ENCODE data around the gene TBC1D22A.

Gene TBC1D22A

GRCh38 chr22:46891382-46891951, 129.0 kb downstream of the TBC1D22A start:
- no peak for DNase-seq

GRCh38 chr22:46892866-46893265, 130.4 kb downstream of the TBC1D22A start:
- DNase-seq, result no peak

DNA sequence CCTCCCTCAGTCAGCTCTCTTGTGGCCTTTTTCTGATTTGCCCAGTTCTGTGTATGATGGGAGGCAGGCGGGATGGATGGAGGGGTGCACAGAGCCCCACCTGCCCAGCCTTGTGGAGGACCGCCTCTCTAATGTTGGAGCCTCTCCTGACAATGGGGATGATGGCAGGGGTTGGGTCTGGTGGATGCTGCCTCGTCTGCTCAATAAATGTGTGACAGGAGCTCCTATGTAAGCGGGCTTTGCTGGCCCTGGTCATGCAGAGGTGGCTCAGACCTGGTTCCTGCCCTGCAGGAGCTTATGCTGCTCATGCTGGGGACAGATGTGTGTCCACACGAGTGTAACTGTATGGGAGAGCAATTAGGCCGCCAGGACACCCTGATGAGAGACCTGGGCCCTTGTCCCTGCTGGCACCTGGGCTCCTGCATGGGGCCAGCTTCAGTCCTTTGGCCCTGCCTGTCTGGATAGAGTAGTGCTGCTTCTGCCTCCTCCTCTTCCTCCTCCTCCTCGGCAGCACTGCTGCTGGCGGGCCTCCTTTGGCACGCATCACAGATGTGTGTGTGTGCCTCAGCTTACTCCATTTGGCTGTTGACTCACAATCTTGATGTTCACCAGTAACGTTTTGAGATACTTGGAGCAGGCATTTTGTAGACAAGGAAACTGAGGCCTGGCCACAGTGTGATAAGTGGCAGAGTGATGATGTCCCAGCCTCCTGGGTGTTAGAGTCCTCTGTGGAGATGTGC, 131.0 kb downstream of the TBC1D22A start:
- no peak for DNase-seq

DNA sequence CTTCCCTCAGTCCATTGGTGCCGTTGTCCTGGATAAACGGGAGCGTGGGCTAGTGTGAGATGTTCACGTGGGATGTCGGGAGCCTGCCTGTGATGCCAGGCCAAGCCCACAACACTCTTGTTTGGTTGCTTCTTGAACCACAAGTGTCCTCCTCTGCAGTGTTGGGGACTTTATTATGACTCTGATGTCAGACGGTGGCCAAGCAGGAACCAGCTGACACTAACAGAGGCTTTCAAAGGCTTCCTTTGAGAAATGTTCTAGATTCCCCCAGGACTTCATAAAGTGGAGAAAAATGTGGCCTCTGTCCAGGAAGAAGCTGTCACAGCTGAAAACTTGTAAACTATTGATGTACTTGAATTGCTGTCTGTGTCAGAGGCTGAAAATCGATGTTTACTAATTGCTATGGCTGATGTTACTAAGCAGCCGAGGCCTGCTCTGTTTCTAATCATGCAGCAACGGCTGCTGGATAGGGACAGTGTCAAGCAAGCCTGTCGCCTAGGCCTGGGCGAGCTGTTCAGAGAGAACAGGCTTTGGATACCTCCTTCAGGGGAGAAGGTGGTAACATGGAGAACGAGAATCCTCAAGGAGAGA, 131.7 kb downstream of the TBC1D22A start:
- DNase-seq, result no peak

- no peak for DNase-seq
These were observed 132.6 kb downstream of the TBC1D22A start for GRCh38 chr22:46894851-46895640.

GRCh38 chr22:46895753-46896152, 133.3 kb downstream of the TBC1D22A start:
- no peak for DNase-seq

GRCh38 chr22:46896166-46896565, 133.7 kb downstream of the TBC1D22A start:
- DNase-seq, result no peak

DNA sequence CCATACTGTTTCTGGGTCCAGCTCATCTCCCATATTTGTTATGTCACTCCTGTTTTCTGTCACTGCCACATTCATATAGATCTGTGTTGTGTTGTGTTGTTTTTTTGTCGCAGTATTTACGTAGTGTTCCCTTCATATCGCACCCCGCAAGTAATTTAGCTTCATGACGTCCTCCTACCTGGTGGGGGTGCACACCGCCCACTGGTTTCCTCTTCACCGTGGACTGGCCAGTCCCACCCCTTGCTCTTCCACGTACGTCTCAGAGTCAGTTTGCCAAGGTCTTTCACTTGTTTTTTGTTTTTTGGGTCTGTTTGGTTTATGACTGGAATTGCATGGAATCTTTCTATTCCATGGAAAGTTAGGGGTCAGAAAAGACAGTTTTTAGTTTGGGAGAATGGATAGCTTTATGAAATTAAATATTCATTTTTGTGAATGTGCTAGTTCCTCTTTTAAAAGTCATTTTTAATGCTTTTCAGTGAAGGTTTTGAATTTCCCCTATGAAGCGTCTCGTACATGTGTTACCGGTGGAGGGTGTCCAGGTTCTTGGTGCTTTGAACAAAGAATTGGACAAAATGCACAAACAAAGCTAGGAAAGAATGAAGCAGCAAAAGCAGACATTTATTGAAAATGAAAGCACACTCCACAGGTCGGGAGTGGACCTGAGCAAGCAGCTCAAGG, 134.3 kb downstream of the TBC1D22A start:
- DNase-seq, result no peak

- DNase-seq, result no peak
These were observed 134.8 kb downstream of the TBC1D22A start for GRCh38 chr22:46897246-46897623.

GRCh38 chr22:46900549-46900948, 138.1 kb downstream of the TBC1D22A start:
- no peak for DNase-seq

GRCh38 chr22:46902436-46902835, 140.0 kb downstream of the TBC1D22A start:
- no peak for DNase-seq

DNA sequence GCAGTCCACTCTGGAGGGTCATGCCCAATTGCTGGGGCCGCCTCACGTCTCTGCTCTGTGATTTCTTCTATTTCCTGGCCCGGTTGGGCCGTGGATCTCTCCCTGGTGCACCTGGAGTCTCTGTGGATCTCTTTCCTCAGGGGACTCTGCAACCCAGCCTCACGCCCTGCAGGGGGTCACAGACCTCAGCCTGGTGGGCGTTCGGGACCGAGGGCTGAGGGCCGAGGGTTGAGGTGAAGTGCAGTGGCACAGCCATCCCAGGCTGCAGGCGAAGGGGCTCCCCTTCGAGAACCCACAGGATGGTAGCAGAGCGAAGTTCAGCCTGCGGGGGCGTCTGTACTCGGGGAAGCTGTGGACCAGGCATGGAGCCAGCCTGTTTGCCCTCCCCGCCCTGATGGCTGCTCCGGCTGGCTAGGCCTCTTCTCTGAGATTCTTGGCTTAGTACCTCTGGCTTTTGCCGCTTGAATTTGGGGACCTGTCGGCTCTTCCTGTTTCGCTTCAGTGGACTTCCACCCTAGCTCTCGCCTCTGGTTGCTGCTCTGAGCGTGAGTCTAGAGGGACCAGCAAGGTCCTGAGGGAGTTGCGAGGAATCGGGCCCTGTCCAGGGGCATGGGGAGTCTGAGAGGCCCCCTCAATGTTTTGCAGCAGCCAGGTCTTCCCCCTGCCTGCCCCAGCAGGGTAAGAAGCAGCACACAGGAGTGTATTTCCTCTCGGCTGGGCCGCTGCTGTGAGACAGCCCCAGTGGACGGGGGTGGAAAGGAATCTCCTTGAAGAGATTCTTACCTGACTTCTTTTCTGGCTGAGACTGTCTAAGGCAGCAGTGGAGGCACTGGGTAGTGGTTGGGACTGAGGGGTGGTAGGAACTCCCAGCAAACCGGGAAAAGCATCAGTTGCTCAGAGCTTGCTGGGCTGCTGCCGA, 140.8 kb downstream of the TBC1D22A start:
- no peak for DNase-seq

DNA sequence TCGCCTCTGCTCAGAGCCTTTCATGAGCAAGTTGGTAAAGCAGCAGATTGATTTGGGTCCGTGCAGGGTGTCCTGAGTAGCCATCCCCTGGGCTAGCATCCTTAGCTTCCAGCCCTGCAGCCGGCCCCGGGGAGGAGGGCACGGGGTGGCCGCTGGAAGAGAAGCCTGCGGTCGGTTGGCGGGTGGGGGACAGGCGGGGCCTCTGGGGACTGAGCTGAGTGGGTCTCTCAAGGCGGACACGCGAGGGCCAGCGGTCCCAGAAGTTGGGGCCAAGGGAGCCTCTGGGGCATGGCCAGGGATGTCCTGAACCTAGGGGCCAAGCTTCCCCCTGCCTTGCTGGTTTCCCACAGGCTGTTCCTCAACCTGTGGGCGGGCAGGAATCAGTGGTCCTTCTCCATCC, 143.0 kb downstream of the TBC1D22A start:
- no peak for DNase-seq

DNA sequence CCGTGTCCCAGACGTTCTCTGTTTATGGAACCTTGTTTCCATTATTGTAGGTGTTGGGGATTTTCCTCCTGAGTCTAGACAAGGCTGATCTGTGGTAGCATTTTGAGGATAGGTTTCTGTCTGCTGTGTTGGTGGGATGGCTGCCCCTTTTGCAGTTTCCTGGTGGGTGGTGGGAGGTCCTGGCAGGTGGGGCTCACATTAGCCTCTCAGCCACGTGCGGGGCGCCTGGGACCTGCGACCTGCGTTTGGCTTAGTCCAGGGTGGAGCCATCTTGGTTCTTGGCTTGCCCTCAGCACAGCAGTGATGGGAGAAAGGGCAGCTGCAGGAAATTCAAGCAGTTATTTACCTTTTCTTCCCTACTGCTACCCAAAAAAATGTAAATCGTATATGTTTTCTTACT, 143.4 kb downstream of the TBC1D22A start:
- DNase-seq, result no peak

- DNase-seq, result no peak
These were observed 144.0 kb downstream of the TBC1D22A start for GRCh38 chr22:46906326-46907045.

- no peak for DNase-seq
These were observed 145.1 kb downstream of the TBC1D22A start for GRCh38 chr22:46907241-46908215.

DNA sequence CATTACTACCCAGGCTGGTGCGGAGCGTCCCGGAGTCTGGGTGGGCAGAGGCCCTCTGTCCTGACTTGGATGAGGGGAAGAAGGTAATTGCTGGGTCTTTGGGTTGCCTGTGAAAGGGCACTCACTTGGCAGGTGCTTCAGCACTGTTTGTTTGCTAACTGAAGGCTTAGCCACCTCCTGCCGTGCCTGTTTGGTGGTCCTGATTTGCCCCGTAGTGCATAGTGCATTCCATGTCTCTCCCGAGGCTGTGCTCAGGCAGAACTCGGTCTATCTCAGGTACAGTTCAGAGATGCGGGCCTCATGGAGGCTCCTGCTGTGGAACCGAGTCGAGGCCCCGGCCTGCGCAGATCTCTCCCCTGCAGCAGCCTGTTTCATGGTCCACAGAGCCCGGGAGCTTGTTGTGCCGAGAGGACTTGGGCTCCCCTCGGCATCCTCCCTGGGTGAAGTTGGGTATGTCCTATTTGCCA, 146.2 kb downstream of the TBC1D22A start:
- no peak for DNase-seq

GRCh38 chr22:46909237-46910030, 147.0 kb downstream of the TBC1D22A start:
- DNase-seq, result no peak

- DNase-seq, result no peak
These were observed 148.2 kb downstream of the TBC1D22A start for GRCh38 chr22:46910624-46911023.
